ENCODE measurements around the gene LEO1.
"Not testable (repeated sequence)": the region's sequence is repeated elsewhere in the genome, so short reads cannot be mapped to it uniquely, and the experiment has no call there.

LEO1 gene

GRCh38 chr15:52003710-52004109 is 32.1 kb upstream of the LEO1 start:
- DNase-seq (ENCODE audit: low read depth, low spot score), result no peak

- DNase-seq (ENCODE audit: low read depth, low spot score), result not testable (repeated sequence)
Observed at GRCh38 chr15:52003089-52003488, 31.5 kb upstream of the LEO1 start.

DNA sequence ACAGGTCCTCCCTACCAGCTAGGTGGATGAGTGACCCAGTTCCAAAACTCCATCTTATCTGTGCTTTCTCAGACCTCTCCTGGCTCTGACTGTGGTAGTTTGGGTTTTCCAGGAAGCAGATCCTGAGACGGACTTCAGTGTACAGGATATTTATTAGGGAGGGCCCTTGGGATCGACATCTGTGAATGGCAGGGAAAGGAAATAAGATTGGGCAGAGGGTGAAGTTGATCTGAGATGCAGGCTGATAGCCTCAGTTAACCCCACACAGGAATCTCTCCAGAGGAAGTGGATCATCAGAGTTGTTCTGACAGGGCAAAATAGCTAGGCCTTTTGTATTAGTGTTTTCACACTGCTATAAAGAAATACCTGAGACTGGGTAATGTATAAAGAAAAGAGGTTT is 30.8 kb upstream of the LEO1 start:
- no peak for DNase-seq (ENCODE audit: low read depth, low spot score)

DNA sequence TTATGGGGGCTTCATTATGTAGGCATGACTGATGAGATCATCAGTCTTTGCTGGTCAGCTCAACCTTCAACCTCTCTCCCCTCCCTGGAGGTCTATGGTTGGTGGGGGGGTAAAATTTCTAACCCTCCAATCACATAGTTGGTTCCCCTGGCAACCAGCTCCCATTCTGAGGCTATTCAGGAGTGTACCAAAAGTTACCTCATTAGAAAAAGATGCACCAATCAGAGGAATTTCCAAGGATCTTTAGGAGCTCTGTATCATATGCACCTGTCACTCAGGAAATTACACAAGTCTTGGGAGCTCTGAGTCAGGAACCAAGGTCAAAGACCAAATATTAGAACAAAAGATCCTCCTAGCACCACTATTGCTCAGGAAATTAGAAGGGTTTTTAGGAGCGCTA is 21.4 kb upstream of the LEO1 start:
- no peak for DNase-seq (ENCODE audit: low read depth, low spot score)

- no peak for DNase-seq (ENCODE audit: low read depth, low spot score)
Observed at GRCh38 chr15:51991141-51991540, 19.6 kb upstream of the LEO1 start.

DNA sequence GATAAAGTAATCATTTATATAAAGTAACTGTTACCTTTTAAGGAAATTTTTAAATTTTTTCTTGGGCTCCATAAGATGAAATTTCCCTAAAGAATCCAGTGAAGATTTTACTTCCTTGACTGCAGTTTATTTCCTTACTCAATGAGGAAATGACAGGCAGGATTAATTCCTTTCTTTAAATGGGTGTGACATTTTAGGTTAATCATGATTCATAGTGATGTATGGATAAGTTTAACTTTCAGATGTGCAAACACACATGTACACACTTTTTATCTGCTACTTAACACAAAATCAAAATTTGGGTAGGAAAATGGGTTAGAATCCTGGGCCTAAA is 11.2 kb upstream of the LEO1 start:
- no peak for DNase-seq (ENCODE audit: low read depth, low spot score)

DNA sequence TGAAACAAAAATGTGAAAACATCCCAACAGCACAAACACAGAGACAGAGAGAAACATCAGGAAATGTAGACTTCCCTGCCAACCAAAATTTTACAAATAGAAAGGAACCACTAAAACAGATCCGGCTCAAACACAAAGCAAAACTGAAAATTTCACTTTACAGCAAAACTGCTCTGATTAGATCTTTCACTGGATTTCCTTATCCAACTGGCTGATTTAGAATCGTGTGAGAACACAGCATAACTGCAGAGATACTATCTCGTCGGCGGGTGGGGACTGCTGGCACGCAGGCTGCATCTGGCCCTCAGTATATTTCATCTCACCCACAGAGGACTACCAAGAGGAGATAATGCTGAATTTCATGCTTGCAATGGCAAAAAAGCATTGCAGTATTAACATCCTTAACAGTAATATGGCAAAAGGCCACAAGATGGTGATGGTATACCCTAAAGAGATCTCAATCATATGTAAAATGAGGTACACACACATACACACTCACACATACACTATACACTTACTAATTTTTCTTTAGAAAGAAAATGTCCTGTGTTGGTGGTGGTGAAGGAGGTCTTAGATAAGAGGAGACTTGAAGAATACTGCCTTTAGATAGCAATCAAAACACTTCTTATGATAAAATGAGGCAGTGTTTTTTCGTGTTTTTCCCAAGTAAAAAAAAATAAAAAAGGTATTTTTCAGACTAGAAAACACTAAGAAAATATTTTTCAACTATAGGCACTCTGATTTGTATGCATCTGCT is 10.6 kb upstream of the LEO1 start:
- no peak for DNase-seq (ENCODE audit: low read depth, low spot score)

DNA sequence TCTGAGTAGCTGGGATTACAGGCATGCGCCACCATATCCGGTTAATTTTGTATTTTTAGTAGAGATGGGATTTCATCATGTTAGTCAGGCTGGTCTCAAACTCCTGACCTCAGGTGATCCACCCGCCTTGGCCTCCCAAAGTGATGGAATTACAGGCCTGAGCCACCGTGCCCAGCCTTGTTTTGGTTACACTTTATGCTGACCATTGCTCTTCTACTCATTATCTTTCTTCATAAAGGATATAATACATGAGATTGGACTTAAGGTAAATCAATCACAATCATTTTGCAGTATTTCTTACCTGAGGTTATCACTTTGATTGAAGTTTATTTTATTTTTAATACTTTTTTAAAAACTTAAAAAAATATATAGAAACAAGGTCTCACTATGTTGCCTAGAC is 2.2 kb upstream of the LEO1 start:
- DNase-seq (ENCODE audit: low read depth, low spot score), result no peak

DNA sequence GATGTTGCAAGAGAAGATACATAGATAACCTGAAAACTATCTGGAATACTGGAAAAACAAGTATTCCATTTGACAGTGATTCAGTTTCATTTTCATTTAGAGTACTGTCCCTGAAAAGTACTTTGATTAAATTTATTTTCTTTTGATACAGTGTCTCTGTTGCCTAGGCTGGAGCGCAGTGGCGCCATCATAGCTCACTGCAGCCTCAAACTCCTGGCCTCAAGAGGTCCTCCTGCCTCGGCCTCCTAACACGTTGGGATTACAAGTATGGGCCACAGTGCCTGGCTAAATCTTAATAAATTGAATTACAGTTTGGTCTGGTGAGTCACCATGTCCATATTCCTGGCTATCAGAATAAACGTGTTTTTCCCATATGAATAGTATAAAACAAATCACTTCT is 1.6 kb upstream of the LEO1 start:
- DNase-seq (ENCODE audit: low read depth, low spot score), result no peak

DNA sequence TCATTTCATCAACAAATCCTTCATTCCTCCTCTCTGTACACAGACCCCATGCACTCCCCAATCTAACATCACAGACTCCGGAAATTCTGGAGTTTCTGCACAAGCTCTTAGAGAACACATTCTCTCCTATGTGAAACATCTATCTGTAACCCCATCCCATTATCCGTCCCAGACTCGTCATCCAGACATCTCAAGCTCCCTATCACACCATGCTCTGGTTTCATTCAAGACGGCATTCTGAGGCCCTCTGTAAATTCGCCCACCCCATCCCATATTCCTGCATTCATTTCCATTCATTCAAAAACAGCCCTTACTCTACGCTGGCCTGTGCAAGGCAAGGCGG is 575 bp downstream of the LEO1 start:
- no peak for DNase-seq (ENCODE audit: low read depth, low spot score)

DNA sequence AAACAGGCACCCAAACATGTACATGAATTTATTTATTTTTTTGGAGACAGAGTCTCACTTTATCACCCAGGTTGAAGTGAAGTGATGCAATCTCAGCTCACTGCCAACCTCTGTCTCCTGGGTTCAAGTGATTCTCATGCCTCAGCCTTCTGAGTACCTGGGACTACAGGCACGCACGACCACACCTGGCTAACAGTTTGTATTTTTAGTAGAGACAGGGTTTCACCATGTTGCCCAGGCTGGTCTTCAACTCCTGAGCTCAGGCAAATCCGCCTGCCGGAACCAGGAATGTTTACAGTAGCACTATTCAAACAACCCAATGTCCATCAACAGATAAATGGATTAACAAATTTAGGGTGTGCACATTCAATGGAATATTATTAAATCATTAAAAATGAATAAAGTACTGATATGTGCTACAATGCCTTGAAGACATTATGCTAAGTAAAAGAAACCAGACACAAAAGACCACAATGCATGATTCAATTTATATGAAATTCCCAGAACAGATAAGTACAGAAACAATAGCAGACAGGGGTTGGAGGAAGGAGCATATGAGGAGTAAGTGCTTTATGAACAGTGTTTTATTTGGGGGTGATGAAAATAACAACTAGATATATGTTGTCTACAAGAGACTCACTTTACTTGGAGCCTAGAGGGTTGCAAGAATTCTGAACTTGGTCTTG is 1.3 kb downstream of the LEO1 start:
- no peak for DNase-seq (ENCODE audit: low read depth, low spot score)

DNA sequence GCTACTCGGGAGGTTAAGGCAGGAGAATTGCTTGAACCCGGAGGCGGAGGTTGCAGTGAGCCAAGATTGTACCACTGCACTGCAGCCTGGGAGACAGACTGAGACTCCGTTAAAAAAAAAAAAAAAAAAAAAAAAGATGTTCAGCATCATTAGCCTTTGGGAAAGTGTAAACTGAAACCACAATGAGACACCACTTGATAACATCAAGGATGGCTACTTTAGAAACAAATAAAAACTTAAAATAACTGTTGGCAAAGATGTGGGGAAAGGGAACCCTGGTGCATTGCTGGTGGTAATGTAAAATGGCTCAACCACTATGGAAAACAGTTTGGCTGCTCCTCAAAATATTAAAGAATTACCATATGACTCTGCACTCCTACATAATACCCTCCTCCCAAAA is 1.9 kb downstream of the LEO1 start:
- no peak for DNase-seq (ENCODE audit: low read depth, low spot score)

- no peak for DNase-seq (ENCODE audit: low read depth, low spot score)
Observed at GRCh38 chr15:51967583-51967982, 4.0 kb downstream of the LEO1 start.

- no peak for DNase-seq (ENCODE audit: low read depth, low spot score)
Observed at GRCh38 chr15:51966192-51966591, 5.4 kb downstream of the LEO1 start.

DNA sequence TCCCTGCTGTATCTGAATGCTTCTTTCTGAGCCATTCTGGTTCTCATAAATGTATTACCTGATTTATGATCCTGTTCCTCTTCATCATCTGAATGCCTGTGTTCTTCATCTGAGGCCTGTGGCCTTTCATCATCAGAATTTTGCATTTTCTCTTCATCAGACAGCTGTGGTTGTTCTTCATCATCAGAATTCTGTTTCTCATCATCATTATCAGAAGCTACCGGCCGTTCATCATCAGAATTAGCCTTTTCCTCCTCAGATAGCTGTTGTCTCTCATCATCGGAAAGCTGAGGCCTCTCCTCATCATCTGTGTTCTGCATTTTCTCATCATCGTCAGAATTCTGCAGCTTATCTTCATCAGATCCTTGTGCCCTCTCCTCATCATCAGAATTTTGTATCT is 5.9 kb downstream of the LEO1 start:
- no peak for DNase-seq (ENCODE audit: low read depth, low spot score)

DNA sequence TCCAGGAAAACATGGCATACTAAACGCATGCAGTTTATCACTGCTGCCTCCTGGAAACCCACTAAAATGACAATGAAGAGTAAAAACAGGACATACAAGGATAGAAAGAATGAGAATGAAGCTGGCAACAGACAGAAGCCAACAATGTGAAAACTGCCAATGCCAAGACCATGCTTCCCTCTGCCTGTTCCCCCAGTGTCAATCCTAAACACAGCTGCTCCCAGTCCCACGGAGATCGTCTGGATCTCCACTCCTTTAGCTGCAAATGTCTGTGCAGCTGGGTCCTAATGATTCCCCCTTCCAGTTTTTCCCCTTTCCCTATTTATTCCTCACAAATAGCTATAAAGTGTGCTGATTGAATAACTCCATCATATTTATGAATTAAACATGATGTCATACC is 16.1 kb downstream of the LEO1 start:
- no peak for DNase-seq (ENCODE audit: low read depth, low spot score)

DNA sequence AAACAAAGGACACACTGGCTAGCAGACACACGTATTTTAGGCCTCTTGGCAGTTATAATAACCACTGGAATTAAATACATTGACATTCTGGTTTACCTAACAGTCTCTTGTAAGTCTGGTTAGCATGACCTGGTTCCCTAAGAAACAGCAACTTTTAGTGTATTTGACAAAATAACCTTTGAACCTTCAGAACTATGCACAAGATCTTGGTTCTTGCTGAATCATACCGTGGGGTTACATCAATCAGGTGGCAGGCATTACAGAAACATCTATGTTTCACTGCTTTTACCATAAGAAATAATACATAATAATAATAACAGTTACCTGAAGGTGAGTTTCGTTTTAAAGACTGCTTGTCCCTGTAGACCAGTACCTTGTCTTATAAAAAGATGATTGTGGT is 18.8 kb downstream of the LEO1 start:
- no peak for DNase-seq (ENCODE audit: low read depth, low spot score)

GRCh38 chr15:51947124-51947523 is 24.5 kb downstream of the LEO1 start:
- DNase-seq (ENCODE audit: low read depth, low spot score), result no peak

DNA sequence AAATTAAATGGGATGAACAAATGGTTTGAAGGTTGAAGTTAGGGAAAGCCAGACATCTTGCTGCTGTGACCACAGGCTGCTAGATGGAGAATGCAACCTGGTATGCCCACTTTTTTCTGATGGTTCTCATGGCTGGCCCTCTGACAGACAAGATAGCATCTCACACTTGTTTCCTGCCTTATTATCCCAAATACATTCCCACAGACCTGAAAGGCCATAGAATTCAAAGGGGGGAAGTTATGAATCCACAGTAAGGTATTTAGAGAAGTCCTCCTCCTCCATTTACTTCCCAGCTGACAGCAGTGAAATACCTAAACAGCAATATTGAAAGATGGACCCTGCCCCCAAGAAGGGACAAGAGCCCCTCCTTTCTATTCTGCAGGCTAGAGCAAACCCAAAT is 32.4 kb downstream of the LEO1 start:
- no peak for DNase-seq (ENCODE audit: low read depth, low spot score)

DNA sequence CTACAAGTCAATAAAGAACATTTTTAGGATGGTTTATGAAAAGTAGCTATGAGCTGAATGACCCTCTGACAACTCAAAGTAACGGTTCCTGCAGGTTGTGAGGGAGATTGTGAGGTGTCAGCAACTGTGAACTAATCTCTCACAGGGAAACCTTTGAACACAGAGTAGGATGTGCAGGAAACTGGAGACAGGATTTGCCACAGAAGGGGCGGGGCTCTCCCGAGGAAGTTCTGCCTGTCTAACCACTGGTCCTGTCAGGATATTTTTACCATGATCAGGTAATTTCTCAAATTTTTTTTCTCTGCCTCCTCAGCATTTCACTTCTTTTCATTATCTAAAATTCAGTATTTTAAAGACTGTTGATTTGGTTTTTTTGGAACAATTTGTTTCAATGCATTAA is 33.3 kb downstream of the LEO1 start:
- no peak for DNase-seq (ENCODE audit: low read depth, low spot score)

DNA sequence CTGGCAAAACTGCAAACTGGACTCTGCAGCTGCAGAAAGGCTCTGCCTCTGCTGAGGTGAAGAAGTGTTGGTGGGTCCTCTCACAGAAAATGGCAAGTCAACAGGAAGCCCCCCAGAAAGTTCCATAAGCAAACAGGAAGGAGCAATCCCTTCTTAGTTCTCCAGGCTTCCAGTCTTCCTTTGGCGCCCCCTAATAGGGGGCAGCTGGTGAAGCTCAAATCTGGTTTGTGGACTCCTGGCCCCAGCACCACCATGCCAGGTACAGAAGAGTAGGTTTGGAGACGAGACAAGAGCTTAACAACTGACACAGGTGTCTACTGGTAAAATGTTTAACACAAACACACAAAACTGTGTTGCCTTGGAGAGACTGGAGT is 35.5 kb downstream of the LEO1 start:
- no peak for DNase-seq (ENCODE audit: low read depth, low spot score)

- DNase-seq (ENCODE audit: low read depth, low spot score), result no peak
Observed at GRCh38 chr15:51935466-51936104, 36.0 kb downstream of the LEO1 start.

DNA sequence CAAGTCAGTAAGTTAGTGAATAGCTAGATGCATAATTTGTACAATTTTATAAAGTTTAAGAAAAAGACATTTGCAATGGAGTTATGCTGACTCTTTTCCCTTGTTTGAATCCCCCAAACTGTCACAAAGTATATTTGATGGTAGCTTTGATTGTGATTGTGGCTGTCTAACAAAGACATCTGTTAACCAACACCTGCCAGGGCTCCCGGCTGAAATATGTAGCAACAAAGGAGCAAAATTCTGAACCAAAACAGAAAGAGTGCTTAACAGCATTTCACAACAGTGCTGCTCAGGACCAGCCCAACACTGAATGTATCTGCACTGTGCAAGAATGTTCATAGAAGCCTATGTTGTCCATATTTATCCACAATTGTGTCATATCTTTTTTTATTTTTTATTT is 39.4 kb downstream of the LEO1 start:
- no peak for DNase-seq (ENCODE audit: low read depth, low spot score)
